ENCODE measurements around the gene CACNB4. TPM values are rescaled to one million over a fixed set of nuclear protein-coding genes. Genes with fewer than 3 reads are reported as not detected.
"Not testable (repeated sequence)": the region's sequence is repeated elsewhere in the genome, so short reads cannot be mapped to it uniquely, and the experiment has no call there.

The CACNB4 gene
- total and polyA plus RNA-seq, 5 donors, result 0.25 to 1.5 (median 0.86) TPM

DNA sequence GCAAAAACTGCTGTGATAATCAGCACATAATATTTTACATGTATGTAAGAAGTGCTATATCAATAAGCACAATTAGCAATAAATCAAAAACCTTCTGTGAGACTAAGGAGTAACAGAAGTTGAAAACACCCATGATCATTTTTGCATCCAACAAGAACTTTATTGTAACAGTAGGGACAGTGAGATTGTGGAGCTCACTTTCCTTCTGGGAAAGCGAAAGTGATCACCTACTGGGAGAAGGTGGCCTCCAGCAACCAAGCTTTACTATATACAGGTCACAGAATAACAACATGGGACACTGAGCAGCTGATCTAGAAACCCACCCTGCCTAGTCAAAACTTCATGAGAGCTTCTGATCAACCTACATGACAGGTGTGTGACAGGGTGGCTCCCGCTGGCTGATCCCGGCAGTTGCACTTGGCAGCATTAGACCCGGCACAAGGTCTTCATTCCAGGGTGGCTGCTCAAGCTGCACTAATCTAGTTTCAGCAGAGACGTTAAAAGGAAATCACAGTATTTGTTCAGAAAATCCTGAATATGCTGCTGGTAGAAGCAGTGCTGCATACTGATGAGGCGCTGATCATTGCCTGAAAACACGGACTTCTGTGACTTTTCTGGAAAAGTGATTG, 207.2 kb downstream of the CACNB4 start:
- peak overlapping the region; percentile 26 for H3K4me3 ChIP-seq (ENCODE audit: low read length)
- peak in 1 of 2 donors; percentile 61 for ATAC-seq
- DNase-seq, result no peak
- WGBS, result 52% methylated on average over 7 of the region's 7 CpGs
- peaks cover 1% of the 10 kb centered on the region for H3K4me1 ChIP-seq (ENCODE audit: control insufficient read depth, insufficient read depth, low read length)
- no peaks in the 10 kb centered on the region for H3K27me3 ChIP-seq (ENCODE audit: control insufficient read depth, insufficient read depth)
- no peak overlapping the region for H3K27ac ChIP-seq (ENCODE audit: low read length)
- no peaks in the 10 kb centered on the region for H3K9me3 ChIP-seq (ENCODE audit: control insufficient read depth, low read length)
- intact Hi-C loops (cut with DNase I), result no loop called here

- Histone ChIP-seq H3K9me3 (ENCODE audit: control insufficient read depth, low read length) (no peaks in the 10 kb centered on the region), H3K4me3 (ENCODE audit: low read length) (no peak overlapping the region), H3K4me1 (ENCODE audit: control insufficient read depth, insufficient read depth, low read length) (peaks cover 1% of the 10 kb centered on the region), H3K27ac (ENCODE audit: low read length) (no peak overlapping the region), H3K27me3 (ENCODE audit: control insufficient read depth, insufficient read depth) (no peaks in the 10 kb centered on the region)
- intact Hi-C loops (cut with DNase I), result no loop called here
- DNase-seq, result no peak
- peak; percentile 49 to 60 for ATAC-seq
- 57% methylated on average over 2 of the region's 2 CpGs for WGBS
Observed at GRCh38 chr2:151887164-151887563, 211.7 kb downstream of the CACNB4 start.

DNA sequence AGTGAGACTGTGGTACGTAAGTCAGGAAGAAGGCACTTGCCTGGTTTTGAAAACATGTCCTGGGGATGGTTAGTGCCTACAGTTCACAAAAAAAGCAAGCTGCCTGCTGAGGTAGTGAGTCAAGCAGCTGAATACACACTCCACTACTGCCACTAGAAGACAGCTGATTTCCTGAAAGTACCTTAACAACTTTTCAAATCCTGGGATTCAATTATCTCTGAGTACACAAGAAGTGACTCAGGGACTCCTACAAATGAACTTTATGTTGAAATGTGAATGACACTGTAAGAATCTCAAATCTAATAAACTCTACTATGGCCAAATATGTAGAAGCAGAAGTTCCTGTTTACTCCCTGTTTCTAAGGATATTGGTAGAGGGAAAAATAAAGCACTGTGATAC, 212.6 kb downstream of the CACNB4 start:
- H3K27ac ChIP-seq (ENCODE audit: low read length), result no peak overlapping the region
- peaks cover 1% of the 10 kb centered on the region for H3K4me1 ChIP-seq (ENCODE audit: control insufficient read depth, insufficient read depth, low read length)
- H3K27me3 ChIP-seq (ENCODE audit: control insufficient read depth, insufficient read depth), result no peaks in the 10 kb centered on the region
- intact Hi-C loops (cut with DNase I), result no loop called here
- ATAC-seq (no peak), DNase-seq (no peak)
- WGBS, result 82% methylated on average over 1 of the region's 1 CpG
- H3K4me3 ChIP-seq (ENCODE audit: low read length), result no peak overlapping the region
- no peaks in the 10 kb centered on the region for H3K9me3 ChIP-seq (ENCODE audit: control insufficient read depth, low read length)

DNA sequence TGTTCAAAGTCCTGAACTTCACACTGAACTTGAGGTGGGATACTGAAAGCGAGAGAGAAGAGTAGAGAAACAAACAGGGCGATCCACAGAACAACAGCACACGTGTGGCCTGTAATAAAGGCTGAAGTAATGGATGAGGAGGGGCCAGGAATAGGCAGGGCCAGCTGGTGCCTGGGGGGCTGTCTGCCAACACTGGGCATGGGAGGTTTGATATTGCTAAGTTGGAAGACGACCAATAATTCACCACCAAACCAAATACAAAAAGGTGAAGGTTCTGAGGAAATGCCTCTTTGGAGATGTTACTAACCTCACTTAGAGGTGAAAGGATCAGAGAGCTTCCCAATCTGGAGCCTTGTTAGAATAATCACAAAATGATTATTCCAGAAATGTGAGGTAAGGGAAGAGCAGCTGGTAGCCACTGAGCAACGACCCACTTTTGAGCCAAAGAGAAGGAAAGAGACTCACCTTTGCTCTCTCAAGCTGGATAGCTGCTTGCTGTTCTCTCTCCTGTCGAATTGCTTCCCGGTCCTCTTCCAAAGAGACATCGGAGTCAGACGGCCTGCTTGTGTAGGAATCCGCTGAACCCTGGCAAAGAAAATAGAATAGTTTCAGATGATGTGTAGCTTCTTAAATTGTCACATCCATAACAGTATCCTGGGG, 215.9 kb downstream of the CACNB4 start:
- H3K27me3 ChIP-seq (ENCODE audit: control insufficient read depth, insufficient read depth), result no peaks in the 10 kb centered on the region
- intact Hi-C loops (cut with DNase I), result no loop called here
- no peak for DNase-seq
- WGBS, result 88% methylated on average over 10 of the region's 10 CpGs
- H3K4me3 ChIP-seq (ENCODE audit: low read length), result no peak overlapping the region
- no peaks in the 10 kb centered on the region for H3K9me3 ChIP-seq (ENCODE audit: control insufficient read depth, low read length)
- no peak overlapping the region for H3K27ac ChIP-seq (ENCODE audit: low read length)
- no peak for ATAC-seq
- H3K4me1 ChIP-seq (ENCODE audit: control insufficient read depth, insufficient read depth, low read length), result peaks cover 1% of the 10 kb centered on the region

DNA sequence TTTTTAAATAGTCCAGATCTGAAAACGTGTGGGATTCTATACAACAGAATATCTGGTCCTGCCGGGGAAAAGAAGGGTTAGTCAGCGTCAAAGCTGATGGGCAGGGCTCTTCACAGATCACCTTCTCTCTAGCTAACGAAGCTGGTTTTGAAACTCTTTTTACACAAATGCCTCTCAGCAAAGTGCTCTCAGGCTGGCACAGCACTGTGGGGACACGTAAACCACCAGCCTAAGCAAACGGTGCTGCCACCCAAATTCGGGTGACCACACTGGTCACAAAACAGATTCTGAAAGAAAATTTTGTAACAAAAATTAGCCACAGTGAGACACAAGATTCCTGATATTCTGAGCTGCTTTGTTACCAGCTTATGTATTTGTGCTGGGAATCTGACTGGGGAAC, 217.5 kb downstream of the CACNB4 start:
- Histone ChIP-seq H3K27ac (ENCODE audit: low read length) (no peak overlapping the region), H3K4me3 (ENCODE audit: low read length) (no peak overlapping the region), H3K27me3 (ENCODE audit: control insufficient read depth, insufficient read depth) (no peaks in the 10 kb centered on the region), H3K4me1 (ENCODE audit: control insufficient read depth, insufficient read depth, low read length) (no peaks in the 10 kb centered on the region), H3K9me3 (ENCODE audit: control insufficient read depth, low read length) (no peaks in the 10 kb centered on the region)
- intact Hi-C loops (cut with DNase I), result no loop called here
- DNase-seq, result no peak
- 84% methylated on average over 7 of the region's 7 CpGs for whole genome bisulfite sequencing
- ATAC-seq, result no peak

- intact Hi-C loops (cut with DNase I), result no loop called here
- no peak for DNase-seq
Observed at GRCh38 chr2:151880586-151880985, 218.3 kb downstream of the CACNB4 start.

DNA sequence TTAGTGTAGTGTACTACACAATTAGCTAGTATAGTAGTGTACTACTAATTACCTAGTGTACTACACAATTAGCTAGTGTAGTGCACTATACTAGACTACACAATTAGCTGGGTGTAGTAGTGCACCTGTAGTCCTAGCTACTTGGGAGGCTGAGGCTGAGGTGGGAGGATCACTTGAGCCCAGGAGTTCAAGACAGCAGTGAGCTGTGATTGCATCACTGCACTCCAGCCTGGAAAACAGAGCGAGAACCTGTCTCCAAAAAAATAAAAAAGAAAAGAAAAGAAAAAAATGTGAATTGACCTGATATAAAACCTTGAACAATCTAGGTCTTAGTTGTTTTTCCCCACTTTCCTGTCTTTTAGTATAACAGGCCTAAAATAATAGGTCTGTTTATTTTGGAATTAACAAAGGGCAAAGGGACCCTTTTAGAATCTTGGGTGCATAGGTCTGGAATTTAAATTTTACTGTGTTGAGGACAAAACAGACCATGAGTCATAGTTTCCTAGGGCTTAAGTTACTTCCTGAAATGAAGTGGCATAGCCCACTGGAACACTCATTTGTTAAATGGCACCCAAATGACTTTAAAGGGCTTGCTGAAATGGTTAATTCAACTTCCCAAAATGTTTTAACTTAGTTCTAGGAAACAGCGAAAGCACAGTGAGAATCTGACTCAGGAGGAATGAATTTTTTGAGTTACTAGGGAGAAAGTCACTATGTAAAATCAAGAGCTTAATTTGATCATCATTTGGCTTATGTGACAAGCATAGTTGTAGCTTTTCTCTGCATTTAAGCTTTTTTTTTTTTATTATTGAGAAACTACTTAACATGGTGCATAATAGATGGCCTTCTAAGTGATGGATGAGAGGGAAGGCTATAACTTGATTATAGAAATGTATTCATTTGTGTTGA, 219.9 kb downstream of the CACNB4 start:
- Histone ChIP-seq H3K4me1 (ENCODE audit: control insufficient read depth, insufficient read depth, low read length) (no peaks in the 10 kb centered on the region), H3K4me3 (ENCODE audit: low read length) (no peak overlapping the region), H3K27ac (ENCODE audit: low read length) (no peak overlapping the region), H3K9me3 (ENCODE audit: control insufficient read depth, low read length) (no peaks in the 10 kb centered on the region), H3K27me3 (ENCODE audit: control insufficient read depth, insufficient read depth) (no peaks in the 10 kb centered on the region)
- intact Hi-C loops (cut with DNase I), result no loop called here
- no peak for DNase-seq
- 65% methylated on average over 2 of the region's 2 CpGs for WGBS
- peak; percentile 65 to 85 for ATAC-seq

More at GRCh38 chr2:151880586-151880985, 218.3 kb downstream of the CACNB4 start:
- 95% methylated on average over 4 of the region's 4 CpGs for WGBS
- no peak for ATAC-seq
- no peaks in the 10 kb centered on the region for H3K9me3 ChIP-seq (ENCODE audit: control insufficient read depth, low read length)
- H3K4me3 ChIP-seq (ENCODE audit: low read length), result no peak overlapping the region
- H3K27ac ChIP-seq (ENCODE audit: low read length), result no peak overlapping the region
- no peaks in the 10 kb centered on the region for H3K4me1 ChIP-seq (ENCODE audit: control insufficient read depth, insufficient read depth, low read length)
- H3K27me3 ChIP-seq (ENCODE audit: control insufficient read depth, insufficient read depth), result no peaks in the 10 kb centered on the region

DNA sequence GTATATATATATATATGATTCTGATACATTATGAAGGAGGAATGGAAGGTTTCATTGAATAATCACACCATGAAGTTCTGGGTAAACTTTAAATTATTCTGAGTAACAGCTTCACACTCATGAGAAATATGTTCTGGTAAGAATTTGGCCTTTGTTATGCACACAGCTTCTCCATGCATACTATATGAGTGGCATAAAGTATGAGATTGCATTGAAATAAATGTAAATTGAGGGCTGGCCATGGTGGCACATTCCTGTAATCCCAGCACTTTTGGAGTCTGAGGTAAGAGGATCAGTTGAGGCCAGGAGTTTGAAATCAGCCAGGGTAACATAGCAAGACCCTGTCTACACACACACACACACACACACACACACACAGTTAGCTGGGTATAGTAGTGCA, 220.6 kb downstream of the CACNB4 start:
- intact Hi-C loops (cut with DNase I), result no loop called here
- DNase-seq (no peak), ATAC-seq (no peak)
- no peaks in the 10 kb centered on the region for H3K4me1 ChIP-seq (ENCODE audit: control insufficient read depth, insufficient read depth, low read length)
- H3K9me3 ChIP-seq (ENCODE audit: control insufficient read depth, low read length), result no peaks in the 10 kb centered on the region
- no peak overlapping the region for H3K27ac ChIP-seq (ENCODE audit: low read length)
- H3K27me3 ChIP-seq (ENCODE audit: control insufficient read depth, insufficient read depth), result no peaks in the 10 kb centered on the region
- H3K4me3 ChIP-seq (ENCODE audit: low read length), result no peak overlapping the region

- H3K27me3 ChIP-seq (ENCODE audit: control insufficient read depth, insufficient read depth); H3K4me3 ChIP-seq (ENCODE audit: low read length); H3K4me1 ChIP-seq (ENCODE audit: control insufficient read depth, insufficient read depth, low read length); ATAC-seq; H3K27ac ChIP-seq (ENCODE audit: low read length); H3K9me3 ChIP-seq (ENCODE audit: control insufficient read depth, low read length); intact Hi-C loops (cut with DNase I): not testable (repeated sequence)
- DNase-seq, result peak in 1 of 3 donors; percentile 56
- WGBS, result 83% methylated on average over 17 of the region's 34 CpGs
Observed at GRCh38 chr2:151875631-151876030, 223.2 kb downstream of the CACNB4 start.

- Histone ChIP-seq H3K9me3 (ENCODE audit: control insufficient read depth, low read length) (no peaks in the 10 kb centered on the region), H3K27me3 (ENCODE audit: control insufficient read depth, insufficient read depth) (no peaks in the 10 kb centered on the region), H3K4me3 (ENCODE audit: low read length) (no peak overlapping the region), H3K4me1 (ENCODE audit: control insufficient read depth, insufficient read depth, low read length) (no peaks in the 10 kb centered on the region), H3K27ac (ENCODE audit: low read length) (no peak overlapping the region)
- DNase-seq (no peak), ATAC-seq (no peak)
- intact Hi-C loops (cut with DNase I), result no loop called here
- WGBS, result 72% methylated on average over 3 of the region's 3 CpGs
Observed at GRCh38 chr2:151872463-151872862, 226.4 kb downstream of the CACNB4 start.

- Histone ChIP-seq H3K4me3 (ENCODE audit: low read length) (no peak overlapping the region), H3K27ac (ENCODE audit: low read length) (no peak overlapping the region), H3K27me3 (ENCODE audit: control insufficient read depth, insufficient read depth) (no peaks in the 10 kb centered on the region), H3K9me3 (ENCODE audit: control insufficient read depth, low read length) (no peaks in the 10 kb centered on the region), H3K4me1 (ENCODE audit: control insufficient read depth, insufficient read depth, low read length) (no peaks in the 10 kb centered on the region)
- no peak for ATAC-seq
- DNase-seq, result no peak
- WGBS, result 88% methylated on average over 5 of the region's 5 CpGs
- intact Hi-C loops (cut with DNase I), result no loop called here
Observed at GRCh38 chr2:151869291-151869690, 229.6 kb downstream of the CACNB4 start.
